Superior temporal gyrus (tissue), 1 donor: ENCODE results near the gene NKIRAS2.
"Not testable (repeated sequence)": the region's sequence is repeated elsewhere in the genome, so short reads cannot be mapped to it uniquely, and the experiment has no call there.

Experiments
- DNase-seq: peaks from one replicate; pipeline ENCODE4 v3.0.0-alpha.2; 2016; ENCODE audit errors: extremely low spot score

The NKIRAS2 gene

DNA sequence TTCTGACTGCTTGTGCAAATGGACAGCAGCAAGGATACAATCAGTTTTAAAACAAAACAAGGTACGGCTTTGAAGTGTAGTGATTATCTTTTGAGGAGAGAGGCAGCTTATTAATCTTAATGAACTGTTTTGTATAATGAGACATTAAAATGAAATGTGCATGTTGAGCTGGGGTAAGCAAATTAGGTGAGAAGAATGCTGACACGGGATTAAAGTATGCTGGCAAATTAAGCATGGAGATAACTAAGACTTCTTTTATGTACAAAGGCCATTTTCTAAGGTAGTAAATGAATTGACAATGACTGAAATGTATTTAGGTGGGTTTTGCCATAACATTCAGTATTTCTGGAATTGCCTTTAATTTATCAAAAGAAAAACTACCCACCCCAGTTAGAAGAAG lies 21.4 kb upstream of the NKIRAS2 start:
- no peak for DNase-seq

DNA sequence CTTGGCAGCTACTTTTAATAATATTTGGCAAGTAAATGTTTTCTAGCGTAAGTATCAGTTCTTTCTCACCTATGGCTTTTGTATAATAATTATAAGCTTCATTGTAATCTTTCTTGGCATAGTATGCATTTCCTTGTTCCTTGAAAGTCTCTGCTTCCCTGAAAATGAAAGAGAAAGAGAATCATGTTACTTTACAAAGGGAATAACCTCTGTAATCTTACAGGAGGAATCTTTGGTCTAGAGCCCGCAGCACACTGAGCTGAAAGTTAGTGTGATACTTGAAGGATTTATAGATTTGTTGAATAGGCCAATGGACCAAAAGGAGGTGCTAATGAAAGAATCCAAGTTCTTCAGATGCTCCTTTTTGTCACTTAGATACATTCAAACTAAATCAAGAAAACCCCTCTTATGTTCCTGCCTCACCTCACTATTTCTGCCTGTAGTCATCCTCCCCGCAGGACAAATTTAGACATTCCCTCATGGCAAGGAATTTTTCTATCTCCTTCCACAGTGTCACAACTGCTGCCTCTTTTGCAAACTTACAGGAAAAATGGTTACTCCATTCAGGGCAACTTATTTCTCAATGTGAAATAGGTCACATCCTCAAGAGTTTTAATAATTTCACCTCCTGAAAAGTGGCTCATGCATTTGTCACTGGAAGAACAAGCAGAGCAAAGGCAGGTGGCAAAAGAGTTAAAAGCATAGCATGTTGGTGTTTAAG lies 19.3 kb upstream of the NKIRAS2 start:
- DNase-seq = no peak

DNA sequence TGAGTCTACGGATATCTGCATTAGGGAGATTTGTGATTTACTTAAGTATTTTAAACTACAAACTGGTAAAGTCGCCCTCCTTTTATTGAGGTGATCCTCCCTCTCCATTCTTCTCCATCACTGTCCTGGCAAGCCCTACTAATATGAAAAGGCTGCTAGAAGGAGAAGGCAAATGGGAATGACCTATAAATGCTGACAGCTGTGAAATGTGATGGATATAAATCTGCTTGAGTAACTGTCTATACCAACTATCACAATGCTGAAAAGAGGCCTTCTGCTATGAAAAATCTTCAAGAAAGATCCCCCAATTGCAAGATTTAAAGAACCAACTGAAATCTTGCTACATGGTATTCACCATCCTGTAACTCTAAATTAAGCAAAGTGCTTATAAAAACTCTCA lies 18.2 kb upstream of the NKIRAS2 start:
- no peak for DNase-seq

DNA sequence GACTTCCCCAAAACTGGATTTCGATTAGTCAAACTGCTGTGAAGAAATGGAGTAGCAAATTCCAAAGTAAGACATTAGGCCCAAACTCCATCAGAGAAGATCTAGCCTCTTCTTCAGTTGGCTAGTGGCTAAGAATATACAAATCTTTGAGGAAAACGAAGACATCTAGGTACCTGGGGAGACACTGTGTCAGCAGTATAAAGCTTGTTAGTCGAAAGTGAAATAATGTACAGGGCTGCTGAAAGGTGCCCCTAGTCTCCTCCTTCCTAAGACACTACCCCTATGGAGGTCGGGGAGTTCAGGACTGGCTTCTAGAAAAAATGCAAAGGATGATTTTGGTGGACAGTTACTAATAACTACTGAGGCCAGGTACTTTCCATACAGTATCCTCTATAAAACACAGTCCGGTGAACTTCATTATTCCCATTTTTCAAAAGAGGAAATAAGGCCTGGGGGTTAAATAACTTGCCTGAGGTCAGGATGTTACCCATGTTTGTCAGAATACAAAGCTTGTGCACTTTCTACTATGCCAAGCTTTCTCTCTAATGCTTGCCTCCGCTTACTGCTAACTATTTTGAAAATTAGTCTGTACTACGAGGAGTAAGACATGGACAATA lies 17.6 kb upstream of the NKIRAS2 start:
- DNase-seq = no peak

DNA sequence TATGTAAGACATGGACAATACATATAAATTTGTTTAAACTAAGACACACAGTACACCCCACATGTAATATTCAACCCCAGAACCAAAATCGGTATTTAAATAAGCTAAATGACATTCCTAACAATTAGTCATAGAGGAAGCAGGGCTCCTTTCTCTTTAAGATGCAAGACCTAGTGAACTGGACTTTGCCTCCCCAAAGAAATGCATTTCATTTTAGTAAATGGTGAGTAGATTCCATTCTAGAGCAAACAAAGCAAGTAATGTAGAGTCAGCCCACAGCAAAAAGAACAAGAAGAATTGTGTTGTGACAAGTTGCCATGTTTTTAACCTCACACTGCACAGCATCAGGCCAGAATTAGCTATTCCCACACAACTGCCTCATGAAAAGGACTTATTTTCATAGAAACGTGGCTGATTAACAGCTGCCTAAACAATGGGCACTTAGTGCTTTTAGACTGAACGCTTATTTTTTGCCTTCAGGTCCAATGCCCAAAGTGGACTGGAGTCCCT lies 17.0 kb upstream of the NKIRAS2 start:
- peak; percentile 80 for DNase-seq

DNA sequence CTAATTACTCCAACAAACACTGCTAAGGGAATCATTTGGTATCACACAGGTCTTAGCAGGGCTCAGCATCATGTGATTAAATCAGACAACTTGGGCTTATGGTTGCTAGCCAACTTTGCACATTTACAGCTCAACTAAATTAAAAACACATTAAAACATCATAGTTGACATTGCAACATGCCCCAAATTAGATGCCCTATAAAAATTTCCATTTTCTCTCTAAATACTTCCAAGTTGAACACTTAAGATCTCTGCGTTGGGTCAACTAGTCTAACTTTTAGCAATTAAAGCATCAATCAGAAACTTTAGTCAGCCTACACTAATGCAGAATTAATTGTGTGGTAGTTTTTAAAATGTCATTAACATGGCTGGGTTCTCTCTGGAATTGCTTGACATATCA lies 14.7 kb upstream of the NKIRAS2 start:
- DNase-seq = peak; percentile 47

DNA sequence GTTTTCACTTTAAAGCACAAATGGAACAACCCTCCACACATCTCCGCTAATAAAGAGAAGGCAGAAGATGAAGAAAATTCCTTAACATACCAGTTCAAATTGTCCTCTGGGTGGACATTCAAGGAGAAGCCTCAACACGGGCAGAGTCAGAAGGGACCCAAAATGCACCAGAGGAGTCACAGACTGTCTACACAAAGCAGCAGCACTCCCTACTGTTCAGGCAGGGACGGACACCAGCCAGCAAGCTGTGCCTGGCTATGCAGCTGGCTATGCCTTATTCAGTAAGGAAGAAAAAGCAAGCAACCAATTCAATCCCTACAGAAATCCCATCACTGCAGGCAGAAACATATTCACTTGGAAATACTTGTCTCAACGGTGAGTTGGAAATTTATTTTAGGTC lies 10.7 kb upstream of the NKIRAS2 start:
- peak; percentile 87 for DNase-seq

DNA sequence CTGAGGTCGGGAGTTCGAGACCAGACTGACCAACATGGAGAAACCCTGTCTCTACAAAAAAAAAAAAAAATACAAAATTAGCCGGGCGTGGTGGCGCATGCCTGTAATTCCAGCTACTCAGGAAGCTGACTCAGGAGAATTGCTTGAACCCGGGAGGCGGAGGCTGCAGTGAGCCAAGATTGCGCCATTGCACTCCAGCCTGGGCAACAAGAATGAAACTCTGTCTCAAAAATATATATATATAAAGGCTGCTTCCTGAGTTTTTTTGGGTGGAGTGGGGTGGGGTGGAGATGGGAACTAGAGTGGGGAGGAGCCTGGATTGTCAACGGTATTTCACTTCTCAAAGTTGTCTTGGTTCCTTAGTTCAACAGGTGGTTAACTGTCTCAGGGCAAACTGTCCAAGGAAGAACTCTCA lies 9.6 kb upstream of the NKIRAS2 start:
- not testable (repeated sequence) for DNase-seq

DNA sequence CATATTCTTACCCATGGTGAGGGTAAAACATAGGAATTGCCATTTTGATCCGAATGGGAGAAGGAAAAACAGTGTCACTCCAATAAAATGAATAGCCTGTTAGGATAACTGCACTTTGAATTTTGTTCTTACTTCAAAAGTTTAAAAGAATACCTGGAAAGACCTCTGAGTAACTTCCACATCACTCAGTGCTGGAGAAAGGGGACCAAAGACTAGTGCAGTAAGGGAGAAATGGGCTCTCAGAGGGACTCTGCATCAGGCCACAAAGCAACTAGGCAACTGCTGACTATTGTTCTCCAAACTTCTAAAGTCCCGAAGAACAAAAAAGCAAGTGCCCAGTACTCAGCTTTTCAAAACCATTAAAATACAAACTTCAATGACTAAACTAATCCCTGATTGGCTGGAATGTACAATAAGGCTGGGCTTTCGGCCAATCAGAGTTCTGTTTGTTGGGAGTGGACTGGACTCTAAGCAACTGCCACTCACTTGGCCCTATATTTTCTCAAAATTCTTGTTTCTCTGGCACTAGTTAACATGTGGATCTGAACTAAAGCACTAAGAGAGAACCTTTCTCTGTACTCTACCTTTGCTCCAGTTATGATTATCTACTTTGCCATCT lies 8.9 kb upstream of the NKIRAS2 start:
- peak; percentile 45 for DNase-seq

DNA sequence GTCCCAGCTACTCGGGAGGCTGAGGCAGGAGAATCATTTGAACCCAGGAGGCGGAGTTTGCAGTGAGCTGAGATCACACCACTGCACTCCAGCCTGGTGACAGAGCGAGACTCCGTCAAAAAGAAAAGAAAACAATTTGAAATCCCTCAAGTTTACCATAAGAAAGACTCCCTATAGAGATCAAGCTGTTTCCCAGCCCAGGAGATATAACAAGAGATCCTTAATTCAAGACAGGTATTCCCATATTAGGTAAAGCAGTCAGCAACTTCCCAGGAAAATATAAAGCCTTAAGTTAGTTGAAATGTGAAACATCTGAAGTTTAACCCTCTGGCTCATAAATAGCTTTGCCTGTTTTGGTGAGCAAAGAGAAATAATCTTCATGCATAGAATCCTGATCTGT lies 7.5 kb upstream of the NKIRAS2 start:
- not testable (repeated sequence) for DNase-seq

DNA sequence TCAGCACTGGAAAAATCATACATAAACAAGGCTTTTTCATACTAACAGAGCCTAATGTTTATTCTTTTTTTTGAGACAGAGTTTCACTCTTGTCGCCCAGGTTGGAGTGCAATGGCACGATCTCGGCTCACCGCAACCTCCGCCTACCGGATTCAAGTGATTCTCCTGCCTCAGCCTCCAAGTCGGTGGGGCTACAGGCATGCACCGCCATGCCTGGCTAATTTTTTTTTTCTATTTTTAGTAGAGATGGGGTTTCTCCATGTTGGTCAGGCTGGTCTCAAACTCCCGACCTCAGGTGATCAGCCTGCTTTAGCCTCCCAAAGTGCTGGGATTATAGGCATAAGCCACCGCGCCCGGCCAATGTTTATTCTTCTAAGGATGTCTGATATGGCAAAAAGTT lies 6.2 kb upstream of the NKIRAS2 start:
- DNase-seq = not testable (repeated sequence)

DNA sequence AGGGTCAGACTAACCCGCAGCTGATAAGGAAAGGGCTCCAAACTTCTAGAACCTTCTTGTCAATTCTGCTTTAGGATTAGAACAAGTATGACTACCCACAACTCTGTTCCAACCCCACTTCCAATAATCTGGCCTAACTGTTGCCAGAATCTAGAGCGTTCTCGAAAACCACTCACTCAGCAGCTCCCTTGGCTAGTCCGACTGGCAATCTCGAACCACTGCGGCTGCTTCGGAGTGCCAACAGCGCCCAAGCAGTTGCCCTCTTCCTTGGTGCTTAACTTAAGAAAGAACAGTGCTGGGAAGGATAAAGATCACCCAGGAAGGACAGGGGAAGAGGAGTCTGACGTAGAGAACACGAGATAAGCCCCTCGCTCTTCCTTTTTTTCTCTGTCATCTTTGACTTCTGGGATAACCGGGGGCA lies 3.5 kb upstream of the NKIRAS2 start:
- DNase-seq = peak; percentile 28

DNA sequence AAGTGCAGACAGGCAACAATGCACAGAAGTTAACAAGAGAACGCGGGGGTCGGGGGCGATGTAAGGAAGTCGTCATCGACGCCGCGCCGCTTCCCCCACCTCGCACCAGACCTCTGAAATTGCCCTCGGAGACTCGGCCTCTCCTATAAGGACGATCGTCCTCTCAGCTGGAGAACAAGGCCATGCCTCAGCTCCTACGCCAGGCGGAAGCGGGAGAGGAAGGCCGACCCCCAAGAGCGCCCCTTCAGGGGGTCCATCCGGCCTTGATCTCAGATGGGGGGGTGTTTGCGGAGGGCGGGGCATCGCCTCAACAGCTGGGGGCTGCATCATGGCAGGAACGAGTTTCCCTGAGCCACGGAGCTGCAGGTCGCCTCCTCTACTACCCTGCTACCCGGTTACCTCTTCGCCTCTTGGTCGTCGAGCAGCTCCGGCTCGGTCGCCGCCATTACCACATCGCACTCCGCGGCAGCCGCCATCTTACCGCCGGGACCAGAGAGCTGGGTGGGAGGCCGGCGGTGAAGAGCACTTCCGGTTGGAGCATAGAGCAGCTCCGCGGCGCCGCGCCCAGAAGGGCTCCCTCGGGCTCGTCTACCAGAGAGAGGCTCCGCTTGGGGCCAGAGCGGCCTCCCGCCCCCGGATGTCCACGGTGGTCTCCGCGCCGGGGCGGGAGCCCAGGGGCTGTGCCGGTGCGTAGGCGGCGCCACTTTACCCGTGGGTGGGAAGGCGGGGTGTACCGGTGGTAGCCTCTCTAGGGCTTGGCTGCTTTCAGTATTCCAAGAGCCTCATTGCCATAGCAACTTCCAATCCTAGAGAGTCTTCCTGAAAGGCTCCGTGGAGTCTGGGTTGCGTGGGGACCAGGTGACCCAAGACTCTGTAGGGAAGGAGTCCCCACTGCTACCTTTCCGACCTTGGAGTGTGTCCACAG lies 2.7 kb upstream of the NKIRAS2 start, which contains the start of gene DNAJC7:
Gene DNAJC7, minus strand, starts transcription at position 499 of the 925 bp plus-strand sequence. Its CDS starts 23 bp downstream, at position 476.
- DNase-seq = peak; percentile 92

DNA sequence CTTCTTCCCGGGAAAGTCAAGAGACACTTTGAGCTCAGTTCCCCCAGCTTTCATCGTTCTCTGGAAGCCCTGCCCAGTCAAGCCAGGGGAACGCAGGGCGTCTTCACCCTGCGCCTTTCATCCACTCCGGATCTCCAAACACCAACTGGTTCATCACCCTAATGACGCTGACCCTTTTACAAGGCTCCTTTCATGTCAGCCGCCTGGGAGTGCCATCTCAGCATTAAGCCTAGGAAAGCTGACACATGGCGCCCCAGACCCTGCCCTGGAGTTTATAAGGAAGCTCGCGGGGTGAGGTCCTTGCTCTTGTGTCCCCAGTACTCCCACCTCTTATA lies 2.1 kb upstream of the NKIRAS2 start:
- DNase-seq = no peak

DNA sequence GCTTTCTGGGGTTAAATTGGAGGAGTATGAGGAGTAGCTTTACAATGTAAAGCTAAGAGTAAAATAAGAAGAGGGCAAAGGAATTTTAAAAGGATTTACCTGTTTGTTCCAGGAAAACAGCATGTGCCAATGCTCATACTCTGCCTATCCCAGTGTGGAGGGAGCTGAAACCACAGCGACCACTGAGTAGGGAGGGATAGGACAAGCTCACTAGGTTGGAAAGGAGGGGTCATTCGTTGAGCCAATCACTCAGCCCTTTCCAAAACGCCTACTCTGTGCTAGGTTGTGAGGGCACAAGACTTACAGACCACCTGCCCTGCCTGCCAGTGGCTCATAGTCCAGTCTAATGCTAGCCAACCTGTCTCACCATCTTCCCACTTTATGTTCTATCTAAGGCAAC lies 1.6 kb upstream of the NKIRAS2 start:
- no peak for DNase-seq

DNA sequence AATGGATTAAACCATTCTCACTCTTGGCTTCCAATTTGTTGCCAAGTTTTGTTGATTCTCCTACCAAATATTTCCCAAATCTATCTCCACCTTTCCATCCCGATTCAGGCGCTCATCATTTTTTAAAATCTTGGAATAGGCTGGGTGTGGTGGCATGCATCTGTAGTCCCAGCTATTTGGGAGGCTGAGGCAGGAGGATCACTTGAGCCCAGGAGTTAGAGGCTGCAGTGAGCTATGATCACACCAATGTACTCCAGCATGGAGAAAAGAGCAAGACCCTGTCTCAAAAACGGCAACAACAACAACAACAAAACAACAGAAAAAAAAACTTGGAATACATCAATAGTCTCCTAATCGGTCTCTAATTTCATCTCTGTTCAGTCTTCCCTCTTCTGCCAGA lies 902 bp upstream of the NKIRAS2 start:
- no peak for DNase-seq

DNA sequence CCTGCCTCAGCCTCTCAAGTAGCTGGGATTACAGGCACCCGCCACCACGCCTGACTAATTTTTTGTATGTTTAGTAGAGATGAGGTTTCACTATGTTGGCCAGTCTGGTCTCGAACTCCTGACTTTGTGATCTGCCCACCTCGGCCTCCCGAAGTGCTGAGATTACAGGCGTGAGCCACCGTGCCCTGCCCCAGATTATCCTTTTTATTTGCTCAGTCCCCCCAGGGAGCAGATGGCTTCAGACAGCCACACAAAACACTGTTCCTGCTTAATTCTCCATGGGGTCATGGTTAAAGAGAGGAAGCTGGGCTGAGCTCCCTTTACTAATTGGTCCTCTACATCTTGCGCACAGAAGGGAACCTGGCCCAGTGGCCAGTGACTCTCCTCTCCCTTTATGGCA lies 955 bp downstream of the NKIRAS2 start:
- not testable (repeated sequence) for DNase-seq

DNA sequence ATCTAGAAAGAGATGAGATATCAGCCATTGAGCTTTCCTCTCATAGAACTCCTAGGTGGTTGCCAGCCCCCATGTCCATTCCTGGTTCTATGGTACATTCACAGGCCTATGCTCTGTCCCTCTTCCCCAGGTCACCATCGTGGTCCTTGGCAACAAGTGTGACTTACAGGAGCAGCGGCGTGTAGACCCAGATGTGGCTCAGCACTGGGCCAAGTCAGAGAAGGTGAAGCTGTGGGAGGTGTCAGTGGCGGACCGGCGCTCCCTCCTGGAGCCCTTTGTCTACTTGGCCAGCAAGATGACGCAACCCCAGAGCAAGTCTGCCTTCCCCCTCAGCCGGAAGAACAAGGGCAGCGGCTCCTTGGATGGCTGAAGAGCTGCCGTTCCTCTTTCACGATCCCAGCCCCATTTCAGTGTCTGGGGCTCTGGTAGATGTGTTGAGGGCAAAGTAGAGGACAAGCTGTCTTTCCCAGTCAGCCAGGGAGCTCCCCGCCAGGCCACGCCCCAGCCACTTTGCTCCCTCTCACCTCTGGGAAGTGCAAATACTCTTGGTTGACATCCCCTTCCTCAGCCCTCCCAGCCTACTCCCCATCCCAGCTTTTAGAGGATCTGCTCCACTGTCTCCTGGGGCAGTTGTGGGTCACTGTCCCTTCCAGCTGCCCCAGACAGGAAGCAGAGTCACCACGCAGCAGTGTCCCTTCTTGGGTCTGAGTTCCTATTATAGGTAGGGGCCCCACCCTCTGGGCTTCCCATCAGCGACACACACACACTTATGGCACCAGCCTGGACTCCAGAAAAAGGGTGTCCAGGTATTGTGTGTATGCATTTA lies 3.8 kb downstream of the NKIRAS2 start:
- no peak for DNase-seq

DNA sequence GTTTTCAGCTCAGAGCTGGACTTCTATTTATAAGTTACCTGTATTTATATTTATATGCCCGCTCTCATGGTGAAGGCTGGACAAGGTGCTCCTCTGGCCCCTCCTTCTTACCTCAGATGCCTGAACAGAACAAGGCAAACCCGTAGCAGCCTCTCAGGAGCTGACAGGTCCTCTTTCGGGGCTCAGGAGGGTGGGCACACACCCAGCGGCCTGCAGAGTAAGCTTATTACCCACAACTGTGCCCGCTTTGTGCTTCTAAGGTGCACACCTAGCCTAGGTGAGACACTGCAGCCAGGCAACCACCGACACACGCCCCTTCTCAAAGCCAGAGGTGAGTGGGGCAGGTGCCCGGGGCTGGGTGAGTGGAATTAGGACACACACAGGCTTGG lies 5.3 kb downstream of the NKIRAS2 start:
- no peak for DNase-seq

DNA sequence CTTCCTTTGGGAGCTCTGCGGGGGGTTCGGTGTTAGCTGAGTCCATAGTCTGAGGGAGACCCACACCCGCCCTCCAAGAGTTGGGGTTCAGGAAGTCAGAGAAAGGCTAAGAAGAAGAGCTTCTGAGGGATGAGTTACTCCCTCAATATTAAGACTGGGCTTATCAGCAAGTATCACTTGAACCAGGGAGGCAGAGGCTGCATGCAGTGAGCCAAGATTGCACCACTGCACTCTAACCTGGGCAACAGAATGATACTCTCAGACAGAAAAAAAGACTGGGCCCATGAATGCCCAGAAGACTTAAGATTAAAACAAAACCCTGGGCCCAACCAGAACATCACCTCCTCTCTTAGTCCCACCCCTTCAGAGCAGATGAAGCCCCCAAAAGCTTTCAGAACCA lies 6.0 kb downstream of the NKIRAS2 start:
- no peak for DNase-seq
